ENCODE results near the gene ADAMTS1. TPM values are rescaled to one million over a fixed set of nuclear protein-coding genes. Genes with fewer than 3 reads are reported as not detected.

Gene ADAMTS1
- total and polyA plus RNA-seq, 2 donors (not counting 3 experiments of a cell fraction or from before 2014, with no cell fraction given): 15.4 to 16.3 TPM

DNA sequence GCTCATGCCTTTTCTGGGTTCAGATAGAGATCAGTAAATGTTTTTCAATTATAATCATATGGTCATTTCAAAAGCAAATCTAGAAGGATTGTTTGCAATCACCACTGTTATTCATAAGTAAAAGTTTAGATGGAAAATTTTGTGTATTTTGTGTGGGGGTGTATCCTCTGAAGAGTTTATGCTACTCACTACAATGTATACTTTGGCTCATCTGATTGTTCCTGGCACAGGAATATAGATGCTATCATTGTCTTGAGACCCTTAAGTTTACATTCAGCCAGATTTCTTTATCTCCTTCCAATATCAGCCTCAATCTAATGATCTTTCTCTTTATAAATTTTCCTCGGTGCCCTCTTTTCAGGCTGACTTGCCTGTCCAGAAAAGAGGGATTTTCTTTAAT, 33.0 kb downstream of the ADAMTS1 start:
- Histone ChIP-seq H3K27ac (ENCODE audit: insufficient read depth, low read depth, low read length) (no peak overlapping the region), H3K4me1 (ENCODE audit: control insufficient read depth, extremely low read depth, insufficient read depth, low read length) (no peaks in the 10 kb centered on the region), H3K4me2 (ENCODE audit: insufficient read depth, low read length) (no peak overlapping the region), H2AFZ (ENCODE audit: low read depth, low read length) (no peak overlapping the region), H3K9me1 (replicated peaks; ENCODE audit: control insufficient read depth, extremely low read depth, insufficient read depth, low read length) (no peaks in the 10 kb centered on the region), H3K9ac (replicated peaks; ENCODE audit: extremely low read depth, insufficient read depth, low read length) (no peak overlapping the region), H4K20me1 (replicated peaks; ENCODE audit: control insufficient read depth, extremely low read depth, insufficient read depth, low read length) (no peaks in the 10 kb centered on the region), H3K4me3 (replicated peaks in 1 of 3; ENCODE audit: insufficient read depth in 1 of 3, low read depth in 1 of 3, low read length in 3 of 3) (no peak overlapping the region), H3K9me3 (replicated peaks; ENCODE audit: control insufficient read depth, insufficient read depth, low read length) (no peaks in the 10 kb centered on the region), H3K79me2 (ENCODE audit: control insufficient read depth, insufficient read depth, low read length) (no peaks in the 10 kb centered on the region), H3K27me3 (ENCODE audit: control insufficient read depth in 2 of 2, insufficient read depth in 2 of 2, low read length in 2 of 2) (peaks cover 2% of the 10 kb centered on the region in 2 experiments), H3K36me3 (ENCODE audit: control insufficient read depth in 2 of 2, extremely low read depth in 1 of 2, insufficient read depth in 2 of 2, low read length in 2 of 2) (no peaks in the 10 kb centered on the region)
- ChIA-PET POLR2A (no interaction called here), CTCF (no interaction called here)
- DNase-seq (ENCODE audit: low read depth, low spot score) (no peak), FAIRE-seq (no peak)
- intact Hi-C loops (cut with micrococcal nuclease): no loop called here
- dilution Hi-C loops (cut with MboI; ENCODE audit: extremely low pct_ligation_motif_present, low sequenced_read_pairs): no loop called here
- no TSS peak for BruUV-seq (replicated peaks)
- TF ChIP-seq GATA2 (IDR thresholded peaks at IDR 0.05; ENCODE audit: insufficient read depth, insufficient read length, low read depth, low read length): no peak
- no peak for TF ChIP-seq JUN (IDR thresholded peaks at IDR 0.05; ENCODE audit: borderline replicate concordance, insufficient read depth, insufficient read length, low read depth)
- TF ChIP-seq POLR2A (IDR thresholded peaks at IDR 0.05; ENCODE audit: low read depth, low read length): no peak
- no peak for TF ChIP-seq FOS (IDR thresholded peaks at IDR 0.05; ENCODE audit: borderline replicate concordance, insufficient read depth, low read length)
- TF ChIP-seq, protein P1, sequence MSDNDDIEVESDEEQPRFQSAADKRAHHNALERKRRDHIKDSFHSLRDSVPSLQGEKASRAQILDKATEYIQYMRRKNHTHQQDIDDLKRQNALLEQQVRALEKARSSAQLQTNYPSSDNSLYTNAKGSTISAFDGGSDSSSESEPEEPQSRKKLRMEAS (IDR thresholded peaks at IDR 0.05; ENCODE audit: insufficient read depth, insufficient read length): no peak
- TF ChIP-seq MYC (IDR thresholded peaks at IDR 0.05; ENCODE audit: low read depth, low read length): no peak
- TF ChIP-seq EZH2 (IDR thresholded peaks at IDR 0.05; ENCODE audit: borderline replicate concordance, low read depth, low read length, severe bottlenecking): no peak
- TF ChIP-seq POLR2AphosphoS5 (IDR thresholded peaks at IDR 0.05; ENCODE audit: insufficient read depth, low read depth, low read length): no peak
- TF ChIP-seq, protein P2, sequence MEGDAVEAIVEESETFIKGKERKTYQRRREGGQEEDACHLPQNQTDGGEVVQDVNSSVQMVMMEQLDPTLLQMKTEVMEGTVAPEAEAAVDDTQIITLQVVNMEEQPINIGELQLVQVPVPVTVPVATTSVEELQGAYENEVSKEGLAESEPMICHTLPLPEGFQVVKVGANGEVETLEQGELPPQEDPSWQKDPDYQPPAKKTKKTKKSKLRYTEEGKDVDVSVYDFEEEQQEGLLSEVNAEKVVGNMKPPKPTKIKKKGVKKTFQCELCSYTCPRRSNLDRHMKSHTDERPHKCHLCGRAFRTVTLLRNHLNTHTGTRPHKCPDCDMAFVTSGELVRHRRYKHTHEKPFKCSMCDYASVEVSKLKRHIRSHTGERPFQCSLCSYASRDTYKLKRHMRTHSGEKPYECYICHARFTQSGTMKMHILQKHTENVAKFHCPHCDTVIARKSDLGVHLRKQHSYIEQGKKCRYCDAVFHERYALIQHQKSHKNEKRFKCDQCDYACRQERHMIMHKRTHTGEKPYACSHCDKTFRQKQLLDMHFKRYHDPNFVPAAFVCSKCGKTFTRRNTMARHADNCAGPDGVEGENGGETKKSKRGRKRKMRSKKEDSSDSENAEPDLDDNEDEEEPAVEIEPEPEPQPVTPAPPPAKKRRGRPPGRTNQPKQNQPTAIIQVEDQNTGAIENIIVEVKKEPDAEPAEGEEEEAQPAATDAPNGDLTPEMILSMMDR (IDR thresholded peaks at IDR 0.05; ENCODE audit: extremely low read depth in 1 of 2, insufficient read depth in 1 of 2, low read depth in 1 of 2, low read length in 2 of 2): no peak

Measured in endothelial cell of umbilical vein (primary cell).